SK-N-SH (cell line): ENCODE results near the gene IL13RA1.

Experiments used
- CTCF ChIP-seq: fragments of 200-600 bp; sonication (generic); IDR thresholded peaks from 2 replicates; pipeline ENCODE4 v1.6.1; 2017; ENCODE audit warnings: antibody characterized with exemption, mild to moderate bottlenecking, moderate library complexity
- EP300 ChIP-seq, 2 experiments: IDR thresholded peaks; 2 replicates each; pipeline versions ENCODE4 v1.4.0 to v1.6.1; 2012; ENCODE audit warnings: borderline replicate concordance in 1 of 2, low read depth in 1 of 2, low read length in 1 of 2
- JUND ChIP-seq: IDR thresholded peaks from 2 replicates; pipeline ENCODE4 v1.4.0; 2012
- PBX3 ChIP-seq: IDR thresholded peaks from 2 replicates; pipeline ENCODE4; 2012
- RAD21 ChIP-seq: IDR thresholded peaks from 2 replicates; pipeline ENCODE4 v1.6.1; 2012; ENCODE audit warnings: mild to moderate bottlenecking, low read length
- RFX5 ChIP-seq: IDR thresholded peaks from 2 replicates; pipeline ENCODE4 v1.6.1; 2012; ENCODE audit warnings: mild to moderate bottlenecking, improper control_type of control experiment, low read length
- USF1 ChIP-seq: IDR thresholded peaks from 2 replicates; pipeline ENCODE4 v1.4.0; 2012; ENCODE audit warnings: low read depth, borderline replicate concordance
- USF2 ChIP-seq: fragments of 150-350 bp; IDR thresholded peaks from 2 replicates; pipeline ENCODE4 v1.6.1; 2017; ENCODE audit warnings: antibody characterized with exemption, low read length, low read depth, borderline replicate concordance
- ZBTB33 ChIP-seq: IDR thresholded peaks from 2 replicates; pipeline ENCODE4 v1.4.0; 2012; ENCODE audit warnings: low read depth, borderline replicate concordance

GRCh38 chrX:118688935-118689334 lies 38.5 kb upstream of the IL13RA1 start:
- TF ChIP-seq CTCF = no peak
- no peak for TF ChIP-seq EP300 (IDR thresholded peaks at IDR 0.05; ENCODE audit: borderline replicate concordance in 1 of 2, low read depth in 1 of 2, low read length in 1 of 2)
- TF ChIP-seq USF1 = no peak
- TF ChIP-seq ZBTB33 = no peak
- no peak for TF ChIP-seq RFX5
- no peak for TF ChIP-seq JUND
- no peak for TF ChIP-seq USF2
- TF ChIP-seq RAD21 = no peak
- no peak for TF ChIP-seq PBX3
